Activated CD8-positive, alpha-beta memory T cell treated with anti-CD3 and anti-CD28 coated beads for 36 hours (primary cell): ENCODE data around the gene LDLRAD4. TPM values are rescaled to one million over a fixed set of nuclear protein-coding genes. Genes with fewer than 3 reads are reported as not detected.

Experiments used
- CTCF ChIA-PET: fragments of 350-600 bp; sonication (Branson Sonifier 250); formaldehyde crosslinking; loops from one replicate; lab custom pipeline; 2021; ENCODE audit warnings: antibody characterized with exemption; lab: Charles Lee
- POLR2A ChIA-PET: fragments of 350-600 bp; sonication (Branson Sonifier 250); formaldehyde crosslinking; loops from one replicate; lab custom pipeline; 2021; ENCODE audit warnings: antibody characterized with exemption; lab: Charles Lee
- total RNA-seq, 2 experiments: library from RNA; stranded (reverse); gene quantifications; one replicate each; pipeline ENCODE4 v1.2.3, GENCODE V29; 2021

The LDLRAD4 gene
- total RNA-seq, 2 experiments from 2014 or later = 36.8 to 38.3 TPM

- CTCF ChIA-PET = interaction anchor here (5.0 kb wide), 1 partner anchor 13 kb away, joined by 26 read pairs; no protein-coding TSS in a partner anchor
- POLR2A ChIA-PET = no interaction called here
Measured at GRCh38 chr18:13564579-13564978, 346.0 kb downstream of the LDLRAD4 start.

- POLR2A ChIA-PET = interaction anchor here (6.7 kb wide), 1 partner anchor 49 kb away, joined by 87 read pairs; no protein-coding TSS in a partner anchor
- CTCF ChIA-PET = interaction anchor here (1.0 to 5.0 kb wide), 2 partner anchors 13 to 162 kb away, joined by 5 to 26 read pairs; no protein-coding TSS in a partner anchor
Measured at GRCh38 chr18:13565228-13565627, 346.7 kb downstream of the LDLRAD4 start.

- CTCF ChIA-PET = interaction anchor here (0.9 to 5.0 kb wide), 9 partner anchors 9 to 162 kb away, joined by 3 to 53 read pairs (median 5); no protein-coding TSS in a partner anchor
- POLR2A ChIA-PET = interaction anchor here (0.6 to 6.7 kb wide), 9 partner anchors 8 to 288 kb away, joined by 3 to 87 read pairs (median 4); partner anchors contain the start of gene FAM210A
Measured at GRCh38 chr18:13566941-13567746, 348.6 kb downstream of the LDLRAD4 start.

- ChIA-PET CTCF (interaction anchor here (1.0 to 5.0 kb wide), 6 partner anchors 9 to 64 kb away, joined by 3 to 53 read pairs (median 6); no protein-coding TSS in a partner anchor), POLR2A (interaction anchor here (0.6 to 6.7 kb wide), 7 partner anchors 8 to 289 kb away, joined by 3 to 87 read pairs (median 3); no protein-coding TSS in a partner anchor)
Measured at GRCh38 chr18:13568443-13569392, 350.2 kb downstream of the LDLRAD4 start.

DNA sequence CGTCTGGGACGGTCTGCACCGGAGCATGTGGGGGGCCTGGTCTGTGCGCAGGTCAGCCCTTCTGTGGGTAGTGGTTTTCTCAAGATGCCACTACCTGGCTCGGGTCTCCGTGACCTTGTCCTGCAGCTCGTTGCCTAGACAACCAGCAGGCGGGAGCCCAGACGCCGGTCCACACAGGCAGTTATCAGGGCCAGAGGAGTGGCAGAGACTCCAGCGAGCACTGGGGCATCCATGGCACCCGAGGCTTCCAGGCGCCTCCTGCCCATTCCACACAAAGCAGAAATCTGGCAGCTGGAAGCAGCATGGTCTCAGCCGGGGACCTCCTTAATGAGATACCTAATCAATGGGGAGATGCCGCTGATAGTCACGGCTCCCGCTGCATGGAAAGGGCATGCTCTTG lies 351.7 kb downstream of the LDLRAD4 start:
- ChIA-PET POLR2A (interaction anchor here (6.7 kb wide), 1 partner anchor 44 kb away, joined by 87 read pairs; no protein-coding TSS in a partner anchor), CTCF (interaction anchor here (4.6 kb wide), 1 partner anchor 44 kb away, joined by 53 read pairs; no protein-coding TSS in a partner anchor)

DNA sequence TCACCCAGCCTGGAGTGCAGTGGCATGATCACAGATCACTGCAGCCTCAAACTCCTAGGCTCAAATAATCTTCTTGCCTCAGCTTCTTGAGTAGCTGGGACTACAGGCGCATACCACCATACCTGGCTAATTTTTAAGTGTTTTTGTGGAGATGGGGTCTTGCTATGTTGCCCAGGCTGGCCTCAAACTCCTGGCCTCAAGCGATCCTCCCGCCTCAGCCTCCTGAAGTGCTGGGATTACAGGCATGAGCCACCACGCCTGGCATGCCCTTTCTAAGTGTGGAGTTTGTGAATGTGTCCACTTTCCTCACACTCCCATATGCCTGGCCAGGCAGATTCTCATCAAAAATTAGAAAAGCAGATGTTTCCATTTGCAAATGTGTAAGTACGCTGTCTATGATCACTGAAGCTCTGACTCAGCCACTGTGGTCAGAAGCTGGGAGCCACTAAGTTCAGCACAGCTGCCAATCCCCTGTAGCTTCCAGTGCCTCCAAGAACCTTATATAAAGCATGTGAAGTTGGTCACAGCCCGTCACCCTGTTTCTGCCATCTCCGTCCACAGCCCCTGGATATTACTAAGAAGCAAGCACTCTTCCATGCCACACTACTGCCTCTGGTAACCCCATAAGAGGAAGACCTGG lies 352.4 kb downstream of the LDLRAD4 start:
- POLR2A ChIA-PET = interaction anchor here (6.7 kb wide), 1 partner anchor 43 kb away, joined by 87 read pairs; no protein-coding TSS in a partner anchor
- CTCF ChIA-PET = interaction anchor here (1.2 kb wide), 1 partner anchor 59 kb away, joined by 3 read pairs; no protein-coding TSS in a partner anchor

GRCh38 chr18:13572148-13572547 lies 353.6 kb downstream of the LDLRAD4 start:
- POLR2A ChIA-PET = no interaction called here
- CTCF ChIA-PET = no interaction called here

DNA sequence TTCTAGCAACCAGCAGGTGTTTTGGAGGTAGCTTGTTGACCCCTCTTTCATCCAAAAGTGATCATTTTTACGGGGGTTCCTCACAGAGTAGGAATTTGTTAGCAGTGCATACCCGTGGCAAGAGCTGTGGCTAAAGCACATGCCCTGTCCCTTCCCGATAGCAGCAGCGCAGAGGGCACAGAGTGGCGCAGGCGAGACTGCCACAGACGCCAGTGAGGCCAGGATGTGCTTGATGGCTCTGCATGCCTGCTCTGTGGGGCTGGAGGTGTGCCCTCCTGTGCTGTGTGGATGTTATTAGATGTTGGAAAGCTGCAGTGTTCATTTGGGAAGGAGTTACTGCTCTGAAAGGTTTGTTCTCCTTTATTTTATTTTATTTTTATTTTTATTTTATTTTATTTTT lies 354.2 kb downstream of the LDLRAD4 start:
- POLR2A ChIA-PET = interaction anchor here (0.5 kb wide), 1 partner anchor 1196 kb away, joined by 3 read pairs; the partner anchor contains the start of gene AFG3L2
- CTCF ChIA-PET = no interaction called here

DNA sequence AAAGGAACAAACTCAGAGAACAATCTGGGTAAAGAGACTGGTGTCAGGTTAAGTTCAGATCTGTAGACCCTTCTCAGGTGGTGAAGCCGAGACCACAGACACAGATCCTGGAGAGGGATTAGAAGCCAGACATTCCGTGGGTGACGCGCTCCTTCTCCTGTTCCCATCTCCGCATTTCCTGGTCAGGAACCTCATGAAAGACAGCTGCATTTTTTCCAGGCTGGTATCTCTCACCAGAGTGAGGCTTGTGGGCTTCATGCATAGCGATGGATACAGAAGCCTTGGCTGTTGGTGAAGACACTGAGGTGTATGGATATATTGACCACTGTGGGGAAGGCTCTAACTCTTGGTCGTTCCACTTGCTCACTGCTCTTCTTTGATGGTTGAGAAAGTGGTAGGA lies 355.2 kb downstream of the LDLRAD4 start:
- POLR2A ChIA-PET = no interaction called here
- CTCF ChIA-PET = interaction anchor here (1.0 kb wide), 1 partner anchor 39 kb away, joined by 3 read pairs; no protein-coding TSS in a partner anchor

GRCh38 chr18:13574355-13574754 lies 355.8 kb downstream of the LDLRAD4 start:
- ChIA-PET CTCF (interaction anchor here (1.0 kb wide), 1 partner anchor 38 kb away, joined by 3 read pairs; no protein-coding TSS in a partner anchor), POLR2A (no interaction called here)

- ChIA-PET POLR2A (no interaction called here), CTCF (interaction anchor here (1.0 kb wide), 1 partner anchor 38 kb away, joined by 3 read pairs; no protein-coding TSS in a partner anchor)
Measured at GRCh38 chr18:13574761-13575160, 356.2 kb downstream of the LDLRAD4 start.

GRCh38 chr18:13576598-13576997 lies 358.0 kb downstream of the LDLRAD4 start:
- CTCF ChIA-PET = interaction anchor here (0.5 to 4.0 kb wide), 5 partner anchors 10 to 495 kb away, joined by 3 to 26 read pairs (median 5); no protein-coding TSS in a partner anchor
- POLR2A ChIA-PET = interaction anchor here (0.8 to 3.3 kb wide), 5 partner anchors 9 to 39 kb away, joined by 3 to 22 read pairs (median 6); no protein-coding TSS in a partner anchor

- POLR2A ChIA-PET = interaction anchor here (0.8 to 3.3 kb wide), 6 partner anchors 10 to 38 kb away, joined by 3 to 22 read pairs (median 6); no protein-coding TSS in a partner anchor
- CTCF ChIA-PET = interaction anchor here (0.5 to 4.0 kb wide), 6 partner anchors 10 to 495 kb away, joined by 3 to 26 read pairs (median 6); no protein-coding TSS in a partner anchor
Measured at GRCh38 chr18:13577091-13577697, 358.6 kb downstream of the LDLRAD4 start.

DNA sequence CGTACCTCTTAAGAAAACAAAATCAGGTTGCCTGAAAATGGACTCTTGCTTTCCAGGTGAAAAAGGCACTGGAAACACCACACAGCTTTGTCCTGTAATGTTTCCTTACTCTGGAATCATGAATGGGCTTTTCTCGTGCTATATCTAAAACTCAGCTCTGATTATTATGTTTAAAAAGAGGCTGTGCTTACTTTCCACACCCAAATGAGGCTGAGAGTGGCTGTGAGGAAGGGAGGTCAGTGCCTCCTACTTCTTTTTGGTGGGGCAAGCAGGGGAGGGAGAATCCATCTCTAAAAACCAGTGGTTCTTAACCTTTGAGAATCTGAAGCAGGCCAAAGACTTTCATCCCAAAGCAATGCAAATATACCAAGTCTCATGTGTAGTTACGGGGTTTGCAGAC lies 359.2 kb downstream of the LDLRAD4 start:
- ChIA-PET POLR2A (interaction anchor here (1.4 to 3.3 kb wide), 3 partner anchors 10 to 35 kb away, joined by 7 to 22 read pairs (median 13); no protein-coding TSS in a partner anchor), CTCF (interaction anchor here (0.9 to 4.0 kb wide), 5 partner anchors 11 to 37 kb away, joined by 3 to 26 read pairs (median 8); no protein-coding TSS in a partner anchor)

DNA sequence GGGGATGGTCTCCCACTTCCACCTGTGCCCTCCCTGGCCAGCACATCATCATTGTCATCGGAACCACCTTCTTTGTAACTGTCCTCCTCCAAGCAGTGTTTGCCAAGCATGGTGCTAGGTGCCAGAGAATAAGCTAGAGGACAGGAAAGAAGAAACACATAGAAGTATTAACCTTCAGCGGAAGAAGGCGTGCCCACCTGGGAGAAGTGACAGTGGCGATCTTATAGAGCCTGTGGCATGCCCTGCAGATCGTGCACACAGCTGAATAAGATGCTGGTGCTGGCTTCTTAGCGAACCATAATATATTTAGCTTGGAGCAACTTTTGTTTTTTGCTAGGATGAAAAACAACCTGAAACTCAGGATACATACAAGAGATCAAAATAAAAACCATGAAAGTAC lies 359.8 kb downstream of the LDLRAD4 start:
- POLR2A ChIA-PET = interaction anchor here (0.7 to 3.3 kb wide), 4 partner anchors 11 to 35 kb away, joined by 7 to 22 read pairs (median 8); no protein-coding TSS in a partner anchor

DNA sequence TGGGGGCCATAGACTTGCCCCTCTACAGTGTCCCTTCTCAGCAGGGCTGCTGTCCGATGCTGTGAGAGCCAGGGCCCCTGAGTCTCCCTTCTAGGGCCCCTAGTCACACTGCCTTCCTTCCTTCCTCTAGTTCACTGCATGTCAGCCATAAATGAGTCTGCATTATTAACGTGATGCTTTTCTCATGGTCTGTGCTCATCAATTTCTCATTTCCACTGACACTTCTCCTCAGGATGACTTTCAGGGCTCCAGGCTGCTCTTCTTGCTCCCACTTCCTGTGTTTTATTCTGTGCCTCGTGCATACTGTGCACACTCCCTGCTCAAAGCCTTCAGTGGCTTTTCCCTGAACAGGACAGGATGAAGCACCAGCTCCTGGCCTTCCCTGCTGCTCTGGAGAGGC lies 361.3 kb downstream of the LDLRAD4 start:
- ChIA-PET POLR2A (interaction anchor here (1.5 to 3.3 kb wide), 2 partner anchors 13 to 33 kb away, joined by 8 to 22 read pairs; no protein-coding TSS in a partner anchor), CTCF (interaction anchor here (1.1 to 4.0 kb wide), 3 partner anchors 13 to 36 kb away, joined by 4 to 26 read pairs (median 5); no protein-coding TSS in a partner anchor)

More for the DNA sequence above, 359.8 kb downstream of the LDLRAD4 start:
- CTCF ChIA-PET = interaction anchor here (0.7 to 4.0 kb wide), 6 partner anchors 11 to 802 kb away, joined by 3 to 26 read pairs (median 5); no protein-coding TSS in a partner anchor

DNA sequence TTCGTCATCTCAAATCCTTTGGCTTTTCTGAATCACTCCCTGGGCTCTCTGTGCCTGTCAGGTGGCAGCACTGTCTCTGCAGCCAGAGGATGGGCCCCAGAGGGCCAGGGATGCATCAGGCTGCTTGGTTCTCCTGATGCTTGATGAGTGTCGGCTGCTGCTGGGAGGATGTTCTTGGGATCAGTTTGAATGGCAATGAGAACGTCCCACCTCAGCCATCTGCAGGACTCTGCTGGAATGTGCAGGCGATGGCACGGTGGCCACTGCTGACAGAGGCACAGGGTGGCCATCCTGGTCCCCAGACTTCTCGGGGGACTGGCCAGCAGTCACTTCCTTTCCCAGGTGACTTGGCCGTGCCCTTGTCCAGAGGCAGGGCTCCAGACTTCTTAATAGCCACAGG lies 361.8 kb downstream of the LDLRAD4 start:
- ChIA-PET POLR2A (no interaction called here), CTCF (no interaction called here)
